ENCODE measurements around the gene ARHGEF4. TPM values are rescaled to one million over a fixed set of nuclear protein-coding genes. Genes with fewer than 3 reads are reported as not detected.
"Not testable (repeated sequence)": the region's sequence is repeated elsewhere in the genome, so short reads cannot be mapped to it uniquely, and the experiment has no call there.

ARHGEF4 gene
- total RNA-seq, 2 donors from 2014 or later, result not detected

DNA sequence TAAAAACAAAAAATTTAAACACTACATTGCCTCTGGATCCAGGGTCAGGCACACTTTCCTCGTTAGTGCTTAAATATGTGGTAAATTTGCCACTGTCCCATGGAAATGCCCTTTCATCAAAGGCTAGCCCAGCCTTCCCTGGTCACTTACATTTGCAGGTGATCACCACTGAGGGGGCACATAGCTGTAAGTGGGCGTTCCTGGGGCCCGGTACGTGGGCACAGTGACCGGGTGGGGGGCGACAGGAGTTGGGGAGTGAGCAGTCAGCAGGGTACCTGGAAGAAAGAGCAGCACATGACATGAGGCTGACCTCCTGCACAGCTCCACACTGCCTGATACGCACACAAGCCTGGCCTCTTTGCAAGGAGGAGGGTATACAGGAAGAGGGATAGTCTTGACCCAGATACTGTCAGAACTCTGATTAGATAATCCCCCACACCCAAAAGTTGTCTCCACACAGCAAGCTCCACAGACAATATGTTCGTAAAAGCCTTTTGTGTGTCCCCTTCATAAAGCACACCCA is 216.1 kb downstream of the ARHGEF4 start:
- H3K4me1 Mint-ChIP-seq, result peaks cover 5% of the 10 kb centered on the region
- no peak overlapping the region for H3K27ac Mint-ChIP-seq
- H3K27me3 Mint-ChIP-seq, result no peaks in the 10 kb centered on the region
- H3K4me3 Mint-ChIP-seq, result no peak overlapping the region
- no peak for ATAC-seq (replicated peaks)
- no peaks in the 10 kb centered on the region for H3K9me3 Mint-ChIP-seq
- H3K36me3 Mint-ChIP-seq (ENCODE audit: low read depth), result peaks cover 99% of the 10 kb centered on the region

DNA sequence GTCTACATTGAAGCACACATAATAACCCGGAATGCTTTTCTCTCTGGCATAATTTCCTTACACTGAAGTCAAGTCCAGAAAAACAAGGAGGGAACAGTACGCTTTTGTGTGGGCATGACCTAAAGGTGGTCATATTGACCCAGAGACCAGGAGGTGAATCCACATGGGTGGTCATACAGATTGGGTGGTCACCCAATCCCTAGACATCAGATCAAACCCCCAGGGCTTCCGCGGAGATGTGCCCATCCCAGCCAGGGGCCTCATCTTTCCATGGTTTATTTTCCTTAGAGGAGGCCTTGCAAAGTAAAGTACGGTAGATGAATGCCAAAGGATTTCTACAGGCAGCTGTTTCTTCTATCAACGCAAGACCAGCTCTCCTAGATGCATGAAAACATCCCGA is 217.8 kb downstream of the ARHGEF4 start:
- H3K4me3 Mint-ChIP-seq, result no peak overlapping the region
- H3K4me1 Mint-ChIP-seq, result peaks cover 5% of the 10 kb centered on the region
- no peaks in the 10 kb centered on the region for H3K27me3 Mint-ChIP-seq
- no peak for ATAC-seq (replicated peaks)
- H3K9me3 Mint-ChIP-seq, result no peaks in the 10 kb centered on the region
- peaks cover 99% of the 10 kb centered on the region for H3K36me3 Mint-ChIP-seq (ENCODE audit: low read depth)
- H3K27ac Mint-ChIP-seq, result no peak overlapping the region

DNA sequence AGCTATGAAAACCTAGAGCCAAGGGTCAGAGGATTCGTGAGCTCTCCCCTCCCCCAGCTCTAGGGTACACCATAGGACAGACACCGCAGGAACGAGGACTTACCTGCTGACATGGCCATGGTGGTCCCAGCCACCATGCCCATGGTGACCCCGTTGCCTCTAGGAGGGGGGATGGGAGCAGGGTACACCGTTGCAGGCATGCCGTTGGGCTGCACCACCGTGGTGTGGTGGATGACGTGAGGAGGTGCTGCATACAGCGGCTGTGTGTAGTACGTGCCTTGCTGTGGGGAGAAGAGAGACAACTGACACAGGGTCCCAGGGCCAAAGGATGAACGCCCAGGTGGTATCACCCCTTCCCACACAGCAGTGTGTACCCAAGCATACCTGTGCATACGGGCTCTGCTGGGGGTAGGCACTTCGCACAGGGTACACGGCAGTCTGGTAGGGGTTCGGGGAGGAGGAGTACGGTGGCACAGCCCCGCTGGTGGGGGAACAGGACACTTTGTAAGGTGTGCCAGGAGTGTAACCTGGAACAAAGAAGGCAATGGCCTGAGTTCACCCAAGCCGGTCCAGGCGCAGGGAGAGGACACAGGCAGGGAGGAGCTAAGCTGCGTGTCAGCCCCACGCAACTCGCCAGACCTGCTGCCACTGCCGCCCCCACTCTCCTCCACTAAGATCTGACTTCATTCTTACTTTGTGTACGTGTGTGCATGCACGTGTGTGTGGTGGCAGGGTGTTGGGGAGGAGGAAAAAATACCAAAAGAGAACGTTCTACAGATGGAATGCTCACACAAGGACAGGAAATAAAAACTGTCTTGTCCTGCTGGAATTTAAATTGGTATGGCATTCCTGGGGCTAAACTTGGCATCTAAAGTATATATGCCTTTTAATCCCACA is 218.7 kb downstream of the ARHGEF4 start:
- Mint-ChIP-seq H3K27me3 (no peaks in the 10 kb centered on the region), H3K4me1 (peaks cover 5% of the 10 kb centered on the region), H3K4me3 (no peak overlapping the region), H3K36me3 (ENCODE audit: low read depth) (peaks cover 96% of the 10 kb centered on the region), H3K27ac (peak overlapping the region; percentile 6), H3K9me3 (no peaks in the 10 kb centered on the region)
- no peak for ATAC-seq (replicated peaks)

DNA sequence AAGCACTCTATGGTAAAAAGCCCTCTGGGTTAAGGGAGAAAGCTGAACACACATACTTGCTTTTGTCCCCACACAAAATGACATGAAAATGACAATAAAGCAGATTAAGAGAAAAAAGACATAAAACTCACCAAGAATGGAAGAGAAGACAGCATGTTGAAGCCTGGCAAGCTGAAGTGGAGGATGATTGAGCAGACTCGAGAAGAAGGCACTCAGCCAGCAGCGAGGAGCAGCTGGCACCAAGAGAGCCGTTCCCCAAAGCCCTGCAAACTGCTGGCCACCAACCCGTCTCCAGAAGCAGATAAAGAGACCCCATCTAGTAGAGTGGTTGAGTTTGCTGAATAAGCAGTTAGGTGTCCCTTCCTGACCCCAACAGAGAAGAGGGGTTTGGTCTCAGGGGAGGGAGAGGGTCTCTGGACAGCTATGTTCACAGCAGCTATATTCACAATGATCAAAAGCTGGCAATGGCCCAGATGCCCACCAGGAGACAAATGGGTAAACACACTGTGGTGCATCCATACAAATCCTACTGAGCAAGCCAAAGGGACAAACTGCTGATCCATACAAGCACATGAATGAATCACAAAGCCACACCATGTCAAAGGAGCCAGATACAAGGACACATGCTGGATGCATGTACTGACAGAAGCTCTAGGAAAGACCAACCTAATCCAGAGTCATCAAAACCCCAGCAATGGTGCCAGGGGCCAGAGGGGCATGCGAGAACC is 219.7 kb downstream of the ARHGEF4 start:
- Mint-ChIP-seq H3K27me3 (no peaks in the 10 kb centered on the region), H3K4me1 (peaks cover 5% of the 10 kb centered on the region), H3K9me3 (no peaks in the 10 kb centered on the region), H3K36me3 (ENCODE audit: low read depth) (peaks cover 95% of the 10 kb centered on the region), H3K4me3 (no peak overlapping the region), H3K27ac (peak overlapping the region; percentile 6)
- ATAC-seq (replicated peaks), result no peak

DNA sequence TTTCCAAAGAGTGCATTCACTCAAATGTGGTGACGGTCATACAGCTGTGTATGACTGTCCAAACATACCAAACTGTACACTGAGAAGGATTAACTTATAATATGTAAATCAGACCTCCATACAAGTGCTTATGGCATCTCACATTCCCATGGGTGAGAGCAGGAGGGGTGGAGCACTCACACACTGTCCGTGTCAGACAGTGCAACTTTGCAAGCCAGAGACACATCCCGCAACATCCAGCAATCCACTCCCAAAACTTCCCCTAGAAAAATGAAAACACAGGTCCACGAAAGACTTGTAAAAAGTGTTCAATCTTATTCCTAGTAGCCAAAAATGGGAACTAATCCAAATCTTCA is 220.2 kb downstream of the ARHGEF4 start:
- no peaks in the 10 kb centered on the region for H3K9me3 Mint-ChIP-seq
- no peak overlapping the region for H3K4me3 Mint-ChIP-seq
- H3K36me3 Mint-ChIP-seq (ENCODE audit: low read depth), result peaks cover 95% of the 10 kb centered on the region
- peaks cover 8% of the 10 kb centered on the region for H3K4me1 Mint-ChIP-seq
- no peak for ATAC-seq (replicated peaks)
- peak overlapping the region; percentile 6 for H3K27ac Mint-ChIP-seq
- H3K27me3 Mint-ChIP-seq, result no peaks in the 10 kb centered on the region

DNA sequence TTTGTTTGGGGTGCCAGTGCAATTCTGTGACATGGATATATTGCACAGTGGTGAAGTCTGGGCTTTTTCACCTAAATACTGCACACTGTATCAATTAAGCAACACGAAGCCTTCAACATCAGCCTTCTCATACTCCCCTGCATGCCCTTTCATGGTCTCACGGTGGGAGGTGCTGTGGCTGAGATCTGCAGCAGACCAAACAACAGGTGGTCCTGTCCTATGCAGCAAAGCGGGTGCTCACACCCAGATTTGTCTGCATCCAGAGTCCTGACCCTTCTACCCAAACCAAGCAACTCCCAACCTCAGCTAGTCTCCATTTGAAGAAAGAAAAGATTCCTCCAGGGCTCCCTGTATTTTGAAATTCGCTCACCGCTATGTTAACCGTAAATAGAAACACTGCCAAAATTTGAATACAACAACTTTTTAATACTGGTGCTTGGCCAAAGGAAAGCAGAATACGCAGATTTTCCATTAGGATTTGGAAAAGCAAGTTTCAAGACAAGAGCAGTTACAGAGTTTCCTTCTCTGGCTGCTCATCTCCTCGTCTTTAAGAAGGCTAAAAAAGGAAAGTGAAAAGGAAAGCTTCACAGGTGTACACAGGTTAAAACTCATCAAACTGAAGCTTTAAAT is 221.6 kb downstream of the ARHGEF4 start:
- Mint-ChIP-seq H3K27me3 (no peaks in the 10 kb centered on the region), H3K36me3 (ENCODE audit: low read depth) (peaks cover 94% of the 10 kb centered on the region), H3K4me1 (peaks cover 9% of the 10 kb centered on the region), H3K9me3 (no peaks in the 10 kb centered on the region), H3K4me3 (no peak overlapping the region), H3K27ac (no peak overlapping the region)
- no peak for ATAC-seq (replicated peaks)

DNA sequence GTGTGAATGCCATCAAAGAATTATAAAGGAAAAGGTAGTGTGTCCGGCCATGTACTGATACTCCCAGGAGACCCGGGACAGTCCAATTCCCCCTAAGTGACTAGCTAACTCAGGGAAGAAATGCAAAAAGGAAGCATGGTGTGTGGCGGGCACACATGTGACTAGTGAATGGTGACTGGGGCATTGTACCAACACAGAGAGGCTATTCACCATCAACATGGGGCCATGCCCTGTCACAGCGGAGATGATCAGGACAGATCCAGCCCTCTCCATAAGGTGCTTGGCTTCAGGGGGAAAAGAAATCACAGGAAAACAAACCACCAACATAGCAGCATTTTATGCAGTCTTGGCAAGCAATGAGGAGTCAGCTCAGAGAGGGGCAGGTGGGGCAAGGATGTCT is 222.2 kb downstream of the ARHGEF4 start:
- Mint-ChIP-seq H3K4me3 (no peak overlapping the region), H3K27ac (no peak overlapping the region), H3K36me3 (ENCODE audit: low read depth) (peaks cover 94% of the 10 kb centered on the region), H3K9me3 (no peaks in the 10 kb centered on the region), H3K27me3 (no peaks in the 10 kb centered on the region), H3K4me1 (peaks cover 11% of the 10 kb centered on the region)
- no peak for ATAC-seq (replicated peaks)

DNA sequence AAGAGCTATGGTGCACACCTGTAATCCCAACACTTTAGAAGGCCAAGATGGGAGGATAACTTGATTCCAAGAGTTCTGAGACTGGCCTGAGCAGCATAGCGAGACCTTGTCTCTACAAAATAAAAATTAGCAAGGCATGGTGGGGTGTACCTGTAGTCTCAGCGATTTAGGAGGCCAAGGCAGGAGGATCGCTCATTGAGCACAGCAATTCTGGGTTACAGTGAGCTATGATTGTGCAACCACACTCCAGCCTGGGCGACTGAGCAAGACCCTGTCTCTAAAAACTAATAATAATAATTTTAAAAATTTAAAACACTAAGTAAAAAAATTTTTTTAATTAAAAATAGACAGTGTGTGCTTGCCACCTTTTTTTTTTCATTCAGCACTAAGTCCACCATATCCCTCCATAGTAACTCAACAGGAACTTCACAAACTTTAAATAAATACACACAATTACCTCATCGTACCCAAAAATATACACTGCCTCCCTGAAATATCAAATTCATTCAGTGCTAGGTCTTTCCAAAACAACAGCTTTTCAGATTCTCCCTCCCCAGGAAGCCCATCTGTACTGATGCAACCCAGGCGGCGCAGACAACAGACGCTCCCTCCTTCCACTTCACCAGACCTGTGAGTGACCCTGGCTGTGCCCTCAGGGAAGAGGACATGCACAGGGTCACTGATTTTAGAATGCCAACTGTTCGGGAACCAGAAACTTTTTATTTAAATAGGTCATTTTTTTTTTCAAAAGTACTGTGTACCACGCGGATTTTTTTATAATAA is 227.0 kb downstream of the ARHGEF4 start:
- Mint-ChIP-seq H3K4me1 (peaks cover 21% of the 10 kb centered on the region), H3K4me3 (no peak overlapping the region), H3K36me3 (ENCODE audit: low read depth) (peaks cover 93% of the 10 kb centered on the region), H3K27ac (no peak overlapping the region), H3K27me3 (no peaks in the 10 kb centered on the region), H3K9me3 (no peaks in the 10 kb centered on the region)
- no peak for ATAC-seq (replicated peaks)

DNA sequence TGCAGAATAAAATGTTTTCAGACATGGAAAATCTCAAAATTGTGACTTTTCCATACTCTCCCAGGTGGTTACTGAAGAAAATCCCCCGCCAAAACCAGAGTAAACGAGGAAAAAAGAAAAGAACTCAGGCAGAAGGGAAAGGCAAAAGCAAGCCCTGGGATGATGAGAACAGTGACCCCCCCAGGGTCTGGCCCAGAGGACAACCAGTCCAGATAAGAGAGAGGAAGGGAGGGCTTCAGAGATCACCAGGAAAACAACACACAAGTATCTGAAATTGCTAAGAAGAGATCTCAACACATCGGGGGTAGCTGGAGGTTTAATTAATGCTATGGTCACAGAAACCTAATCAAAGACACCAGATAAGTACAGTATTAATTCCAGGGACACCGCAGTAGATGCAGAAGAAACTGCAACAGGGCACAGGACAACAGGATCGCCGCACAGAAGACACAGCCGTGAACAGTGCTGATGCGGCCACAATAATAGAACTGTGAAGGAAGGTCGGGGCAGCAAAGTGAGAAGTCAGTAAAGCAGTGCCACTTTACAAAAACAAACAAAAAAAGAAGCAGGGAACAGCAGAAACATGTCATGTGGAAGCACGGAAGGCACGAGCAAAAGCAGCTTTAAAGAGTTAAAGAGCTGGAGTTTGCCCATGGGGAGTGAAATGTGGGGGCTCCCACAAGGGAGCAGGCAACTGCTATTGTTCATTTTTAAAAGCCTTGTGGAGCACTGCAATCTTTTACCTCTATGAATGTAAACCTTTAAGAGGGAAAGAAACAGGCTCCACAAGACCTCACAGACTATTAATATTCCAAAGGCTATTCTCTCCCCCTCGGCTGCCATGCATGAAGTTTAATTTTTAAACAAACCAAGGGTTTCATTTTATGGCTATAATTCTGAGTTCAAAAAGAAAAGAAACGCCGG is 228.1 kb downstream of the ARHGEF4 start:
- no peaks in the 10 kb centered on the region for H3K9me3 Mint-ChIP-seq
- no peaks in the 10 kb centered on the region for H3K27me3 Mint-ChIP-seq
- H3K4me1 Mint-ChIP-seq, result peaks cover 21% of the 10 kb centered on the region
- H3K27ac Mint-ChIP-seq, result no peak overlapping the region
- H3K4me3 Mint-ChIP-seq, result no peak overlapping the region
- peaks cover 95% of the 10 kb centered on the region for H3K36me3 Mint-ChIP-seq (ENCODE audit: low read depth)
- no peak for ATAC-seq (replicated peaks)

DNA sequence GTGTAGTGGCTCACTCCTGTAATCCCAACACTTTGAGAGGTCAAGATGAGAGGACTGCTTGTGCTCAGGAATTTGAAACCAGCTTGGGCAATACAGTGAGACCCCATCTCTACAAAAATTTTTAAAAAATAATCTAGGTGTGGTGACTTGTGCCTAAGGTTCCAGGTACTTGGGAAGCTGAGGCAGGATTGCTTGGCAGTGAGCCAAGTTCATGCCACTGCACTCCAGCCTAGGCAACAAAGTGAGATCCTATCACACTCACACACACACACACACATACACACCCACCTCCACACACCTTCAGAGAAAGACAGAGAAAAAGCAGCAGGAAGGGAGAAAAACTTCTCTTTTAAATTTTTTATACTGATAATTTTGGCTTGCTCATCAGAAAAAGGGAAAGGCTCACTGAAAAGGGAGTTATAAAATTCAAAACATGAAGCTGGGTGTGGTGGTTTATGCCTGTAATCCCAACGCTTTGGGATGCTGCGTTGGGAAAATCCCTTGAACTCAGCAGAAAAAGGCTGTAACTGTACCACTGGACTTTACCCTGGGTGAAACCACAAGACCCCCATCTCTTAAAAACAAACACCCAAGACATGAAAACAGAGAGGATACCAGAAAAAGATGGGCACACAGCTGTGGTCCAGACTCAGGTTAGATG is 230.9 kb downstream of the ARHGEF4 start:
- Mint-ChIP-seq H3K27ac (peak overlapping the region; percentile 71), H3K36me3 (ENCODE audit: low read depth) (peaks cover 96% of the 10 kb centered on the region)

DNA sequence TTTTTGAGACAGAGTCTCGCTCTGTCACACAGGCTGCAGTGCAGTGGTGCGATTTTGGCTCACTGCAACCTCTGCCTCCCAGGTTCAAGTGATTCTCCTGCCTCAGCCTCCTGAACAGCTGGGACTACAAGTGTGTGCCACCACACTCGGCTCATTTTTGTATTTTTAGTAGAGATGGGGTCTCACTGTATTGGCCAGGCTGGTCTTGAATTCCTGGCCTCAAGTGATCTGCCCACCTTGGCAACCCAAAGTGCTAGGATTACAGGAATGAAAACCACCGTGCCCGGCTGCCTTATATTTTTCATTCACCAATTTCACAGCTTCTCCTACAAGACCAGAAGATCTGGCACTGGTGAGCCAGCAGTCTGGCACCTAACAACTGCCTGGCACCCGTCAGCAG is 231.5 kb downstream of the ARHGEF4 start:
- peaks cover 22% of the 10 kb centered on the region for H3K4me1 Mint-ChIP-seq
- ATAC-seq (replicated peaks); H3K27ac Mint-ChIP-seq; H3K27me3 Mint-ChIP-seq; H3K9me3 Mint-ChIP-seq; H3K4me3 Mint-ChIP-seq: not testable (repeated sequence)
- peaks cover 98% of the 10 kb centered on the region for H3K36me3 Mint-ChIP-seq (ENCODE audit: low read depth)

More for the DNA sequence above, 230.9 kb downstream of the ARHGEF4 start:
- Mint-ChIP-seq H3K27me3 (no peaks in the 10 kb centered on the region), H3K9me3 (no peaks in the 10 kb centered on the region), H3K4me1 (peaks cover 22% of the 10 kb centered on the region), H3K4me3 (no peak overlapping the region)
- ATAC-seq (replicated peaks), result no peak

DNA sequence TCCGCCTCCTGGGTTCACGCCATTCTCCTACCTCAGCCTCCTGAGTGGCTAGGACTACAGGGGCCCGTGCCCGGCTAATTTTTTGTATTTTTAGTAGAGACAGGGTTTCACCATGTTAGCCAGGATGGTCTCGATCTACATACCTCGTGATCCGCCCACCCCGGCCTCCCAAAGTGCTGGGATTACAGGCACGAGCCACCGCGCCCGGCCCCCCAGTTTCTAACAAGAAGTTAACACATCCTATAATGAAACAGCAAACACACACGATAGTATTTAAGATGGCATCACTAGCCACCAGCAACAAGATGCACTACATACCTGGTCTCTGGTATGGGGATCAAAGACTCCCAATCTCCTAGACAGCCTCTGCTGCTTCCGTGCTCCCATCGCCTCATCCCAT is 238.9 kb downstream of the ARHGEF4 start:
- Mint-ChIP-seq H3K27ac (peak overlapping the region; percentile 59), H3K36me3 (ENCODE audit: low read depth) (peaks cover 100% of the 10 kb centered on the region)

DNA sequence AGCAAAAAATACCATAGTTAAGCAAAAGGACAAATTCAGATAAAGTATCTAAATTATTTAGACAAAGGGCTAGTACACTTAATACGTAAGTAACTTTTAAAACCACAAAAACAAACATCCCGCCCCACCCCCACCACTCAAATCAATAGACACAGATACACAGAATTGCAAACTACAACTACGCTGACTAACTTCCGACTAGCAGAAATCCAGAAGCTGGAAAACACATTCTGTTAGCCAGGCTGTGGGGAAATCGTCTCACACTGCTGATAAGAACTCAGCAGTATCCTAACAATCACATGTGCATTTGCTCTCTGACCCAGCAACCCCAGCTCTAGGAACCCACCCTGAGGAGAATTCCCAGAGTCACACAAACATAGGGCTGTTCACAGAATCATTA is 240.0 kb downstream of the ARHGEF4 start:
- peaks cover 36% of the 10 kb centered on the region for H3K4me1 Mint-ChIP-seq
- H3K27me3 Mint-ChIP-seq, result no peaks in the 10 kb centered on the region
- H3K27ac Mint-ChIP-seq, result no peak overlapping the region
- no peak overlapping the region for H3K4me3 Mint-ChIP-seq
- ATAC-seq (replicated peaks), result no peak
- H3K9me3 Mint-ChIP-seq, result no peaks in the 10 kb centered on the region
- peaks cover 100% of the 10 kb centered on the region for H3K36me3 Mint-ChIP-seq (ENCODE audit: low read depth)

More for the DNA sequence above, 238.9 kb downstream of the ARHGEF4 start:
- peaks cover 30% of the 10 kb centered on the region for H3K4me1 Mint-ChIP-seq
- H3K4me3 Mint-ChIP-seq; H3K27me3 Mint-ChIP-seq; ATAC-seq (replicated peaks); H3K9me3 Mint-ChIP-seq: not testable (repeated sequence)
